HepG2 (cell line): ENCODE results near the gene SSPN.

Experiments used
- ETV6 ChIP-seq: sonication (generic); formaldehyde crosslinking; conservative IDR thresholded peaks from 2 replicates; pipeline ENCODE4 v1.4.0; 2020; ENCODE audit warnings: missing genetic modification reagents
- FOXO1 ChIP-seq: sonication (generic); formaldehyde crosslinking; IDR thresholded peaks from 2 replicates; pipeline ENCODE4 v1.4.0; 2020; ENCODE audit warnings: missing genetic modification reagents
- FOXP1 ChIP-seq, 2 experiments: fragments of 450-650 bp in 1 of 2; IDR thresholded peaks; 2 replicates each; pipeline ENCODE4 v1.6.1; 2017 to 2018; ENCODE audit warnings: antibody characterized with exemption in 1 of 2
- HNRNPUL1 ChIP-seq: fragments of 200-400 bp; formaldehyde crosslinking; IDR thresholded peaks from 2 replicates; pipeline ENCODE4 v1.6.1; 2017; ENCODE audit warnings: low read depth, mild to moderate bottlenecking, low read length, moderate library complexity
- MXI1 ChIP-seq: IDR thresholded peaks from 3 replicates; pipeline ENCODE4 v1.6.1; 2012; ENCODE audit warnings: low read depth, low read length, inconsistent platforms, borderline replicate concordance
- RFX5 ChIP-seq: IDR thresholded peaks from 2 replicates; pipeline ENCODE4 v1.6.1; 2011; ENCODE audit warnings: low read depth, low read length, improper control_type of control experiment
- SAP130 ChIP-seq: IDR thresholded peaks from 2 replicates; pipeline ENCODE4 v1.6.1; 2016; ENCODE audit warnings: low read depth
- SNRNP70 ChIP-seq: fragments of 200-400 bp; formaldehyde crosslinking; IDR thresholded peaks from 2 replicates; pipeline ENCODE4 v1.6.1; 2017; ENCODE audit warnings: mild to moderate bottlenecking, low read depth, low read length, moderate library complexity
- SP1 ChIP-seq, 2 experiments: fragments of 450-650 bp in 1 of 2; sonication (generic) in 1 of 2; formaldehyde crosslinking in 1 of 2; IDR thresholded peaks; 2 replicates each; pipeline versions ENCODE4 v1.4.0 to v1.6.1; 2016 to 2020; ENCODE audit warnings: missing genetic modification reagents in 1 of 2
- ZNF44 ChIP-seq: sonication (generic); formaldehyde crosslinking; IDR thresholded peaks from 2 replicates; pipeline ENCODE4 v1.5.1; 2020; ENCODE audit warnings: mild to moderate bottlenecking, missing genetic modification reagents
- TF ChIP-seq, protein P1 (sequence below): sonication (generic); formaldehyde crosslinking; IDR thresholded peaks from 2 replicates; pipeline ENCODE4 v1.5.0; 2020; ENCODE audit warnings: mild to moderate bottlenecking, missing genetic modification reagents, moderate library complexity

DNA sequence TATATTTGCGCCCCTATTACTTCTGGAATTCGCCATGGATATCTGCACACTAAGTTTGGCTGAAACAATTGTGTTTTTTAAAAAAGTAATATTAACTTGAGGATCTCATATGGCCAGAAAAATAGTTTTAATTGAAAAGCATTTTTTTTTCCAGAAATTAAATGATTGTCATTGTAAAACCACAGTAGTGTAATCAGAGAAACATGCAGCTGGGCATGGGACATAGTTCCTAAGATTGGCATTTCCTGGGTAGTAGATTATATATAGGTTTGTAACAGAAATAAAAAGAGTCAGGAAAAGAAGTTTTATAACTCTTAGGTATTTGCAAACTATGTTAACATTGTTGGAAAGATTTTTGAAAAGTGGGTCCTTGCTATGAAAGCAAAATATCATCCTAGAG, 17.6 kb downstream of the SSPN start:
- TF ChIP-seq, protein P1, sequence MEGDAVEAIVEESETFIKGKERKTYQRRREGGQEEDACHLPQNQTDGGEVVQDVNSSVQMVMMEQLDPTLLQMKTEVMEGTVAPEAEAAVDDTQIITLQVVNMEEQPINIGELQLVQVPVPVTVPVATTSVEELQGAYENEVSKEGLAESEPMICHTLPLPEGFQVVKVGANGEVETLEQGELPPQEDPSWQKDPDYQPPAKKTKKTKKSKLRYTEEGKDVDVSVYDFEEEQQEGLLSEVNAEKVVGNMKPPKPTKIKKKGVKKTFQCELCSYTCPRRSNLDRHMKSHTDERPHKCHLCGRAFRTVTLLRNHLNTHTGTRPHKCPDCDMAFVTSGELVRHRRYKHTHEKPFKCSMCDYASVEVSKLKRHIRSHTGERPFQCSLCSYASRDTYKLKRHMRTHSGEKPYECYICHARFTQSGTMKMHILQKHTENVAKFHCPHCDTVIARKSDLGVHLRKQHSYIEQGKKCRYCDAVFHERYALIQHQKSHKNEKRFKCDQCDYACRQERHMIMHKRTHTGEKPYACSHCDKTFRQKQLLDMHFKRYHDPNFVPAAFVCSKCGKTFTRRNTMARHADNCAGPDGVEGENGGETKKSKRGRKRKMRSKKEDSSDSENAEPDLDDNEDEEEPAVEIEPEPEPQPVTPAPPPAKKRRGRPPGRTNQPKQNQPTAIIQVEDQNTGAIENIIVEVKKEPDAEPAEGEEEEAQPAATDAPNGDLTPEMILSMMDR, result no peak
- TF ChIP-seq SAP130 (CRISPR knock-in tag), result no peak
- no peak for TF ChIP-seq SNRNP70
- no peak for TF ChIP-seq RFX5
- no peak for TF ChIP-seq HNRNPUL1
- no peak for TF ChIP-seq ETV6 (CRISPR knock-in tag)
- TF ChIP-seq ZNF44 (CRISPR knock-in tag), result no peak
- no peak for TF ChIP-seq MXI1
- no peak for TF ChIP-seq FOXO1 (CRISPR knock-in tag)
- no peak for TF ChIP-seq SP1 (IDR thresholded peaks at IDR 0.05)
- TF ChIP-seq SP1 (CRISPR knock-in tag; IDR thresholded peaks at IDR 0.05), result no peak
- TF ChIP-seq FOXP1 (IDR thresholded peaks at IDR 0.05), result no peak
- TF ChIP-seq FOXP1 (CRISPR knock-in tag; IDR thresholded peaks at IDR 0.05), result no peak
